Esophagus muscularis mucosa (tissue), 3 donors: ENCODE results near the gene HTR4.

Experiments
- CTCF ChIP-seq, 3 experiments: fragments of 200-600 bp in 2 of 3; fragments of 450-650 bp in 1 of 3; sonication (generic) in 2 of 3; IDR thresholded peaks; one replicate each; pipeline ENCODE4 v1.5.1; 2017 to 2019; ENCODE audit warnings: antibody characterized with exemption in 3 of 3, mild to moderate bottlenecking in 2 of 3, moderate library complexity in 1 of 3
- POLR2A ChIP-seq: fragments of 450-650 bp; IDR thresholded peaks from one replicate; pipeline ENCODE4 v1.6.1; 2017; ENCODE audit warnings: antibody characterized with exemption, moderate library complexity, mild to moderate bottlenecking, low read depth
- POLR2AphosphoS5 ChIP-seq, 2 donors: sonication (generic); formaldehyde crosslinking; IDR thresholded peaks; one replicate each; pipeline ENCODE4 v1.6.1; 2017; ENCODE audit warnings: antibody characterized with exemption in 2 of 2

GRCh38 chr5:148697809-148698196 is 43.5 kb upstream of the HTR4 start:
- TF ChIP-seq POLR2AphosphoS5 (IDR thresholded peaks at IDR 0.05) (no peak), CTCF (IDR thresholded peaks at IDR 0.05) (no peak), POLR2A (no peak)
